Adrenal gland (tissue), 5 donors: ENCODE results near the gene VSIG10.

Experiments
- POLR2A ChIP-seq, 2 donors: fragments of 450-650 bp; IDR thresholded peaks; one replicate each; pipeline ENCODE4 v1.6.1; 2017; ENCODE audit warnings: antibody characterized with exemption in 2 of 2, mild to moderate bottlenecking in 2 of 2, moderate library complexity in 1 of 2
- TF ChIP-seq, protein P1 (sequence below), 6 experiments: fragments of 450-650 bp in 4 of 6; fragments of 200-600 bp in 2 of 6; sonication (generic) in 1 of 6; IDR thresholded peaks; 1 replicate in 5 of 6; 2 replicates in 1 of 6; pipeline versions ENCODE4 v1.5.1 to v1.8.0; 2016 to 2021; ENCODE audit warnings: antibody characterized with exemption in 6 of 6, mild to moderate bottlenecking in 2 of 6, moderate library complexity in 1 of 6
- donor health status: DM: no; HTN: no; CAD: no.

DNA sequence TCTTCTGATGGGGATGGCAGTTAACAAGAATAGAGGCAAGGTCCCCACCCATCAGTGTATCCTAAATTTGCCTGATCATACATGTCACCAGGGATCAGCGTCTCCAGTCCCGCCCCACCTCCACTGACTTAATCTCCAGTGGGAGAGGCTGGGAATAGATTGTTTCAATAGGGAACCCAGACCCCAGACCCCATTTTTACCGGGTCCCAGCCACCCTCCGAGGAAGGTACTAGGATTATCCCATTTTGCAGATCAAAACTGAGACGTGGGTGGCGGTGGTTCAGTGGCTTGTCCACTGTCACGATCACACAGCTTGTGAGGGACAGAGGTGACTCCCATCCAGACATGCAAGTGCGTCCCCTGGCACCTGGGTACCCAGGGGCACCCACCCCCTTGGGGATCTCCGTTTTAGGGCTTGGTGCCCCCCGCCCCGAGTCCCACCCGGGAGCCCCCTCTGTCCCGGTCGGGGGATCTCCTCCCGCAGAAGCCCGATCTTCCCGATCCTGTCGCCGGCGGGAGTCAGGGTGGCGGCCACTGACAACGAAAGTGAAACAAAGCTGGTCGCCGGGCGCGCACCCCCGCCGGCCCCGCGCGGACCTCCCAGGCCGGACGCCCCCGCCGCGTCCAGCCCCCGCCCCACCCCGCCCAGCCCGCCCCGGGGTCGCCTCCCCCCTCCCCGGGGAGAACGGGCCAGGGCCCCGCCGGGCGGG lies 43.4 kb downstream of the VSIG10 start:
- TF ChIP-seq, protein P1, sequence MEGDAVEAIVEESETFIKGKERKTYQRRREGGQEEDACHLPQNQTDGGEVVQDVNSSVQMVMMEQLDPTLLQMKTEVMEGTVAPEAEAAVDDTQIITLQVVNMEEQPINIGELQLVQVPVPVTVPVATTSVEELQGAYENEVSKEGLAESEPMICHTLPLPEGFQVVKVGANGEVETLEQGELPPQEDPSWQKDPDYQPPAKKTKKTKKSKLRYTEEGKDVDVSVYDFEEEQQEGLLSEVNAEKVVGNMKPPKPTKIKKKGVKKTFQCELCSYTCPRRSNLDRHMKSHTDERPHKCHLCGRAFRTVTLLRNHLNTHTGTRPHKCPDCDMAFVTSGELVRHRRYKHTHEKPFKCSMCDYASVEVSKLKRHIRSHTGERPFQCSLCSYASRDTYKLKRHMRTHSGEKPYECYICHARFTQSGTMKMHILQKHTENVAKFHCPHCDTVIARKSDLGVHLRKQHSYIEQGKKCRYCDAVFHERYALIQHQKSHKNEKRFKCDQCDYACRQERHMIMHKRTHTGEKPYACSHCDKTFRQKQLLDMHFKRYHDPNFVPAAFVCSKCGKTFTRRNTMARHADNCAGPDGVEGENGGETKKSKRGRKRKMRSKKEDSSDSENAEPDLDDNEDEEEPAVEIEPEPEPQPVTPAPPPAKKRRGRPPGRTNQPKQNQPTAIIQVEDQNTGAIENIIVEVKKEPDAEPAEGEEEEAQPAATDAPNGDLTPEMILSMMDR (IDR thresholded peaks at IDR 0.05), result no peak
- TF ChIP-seq POLR2A (IDR thresholded peaks at IDR 0.05), result no peak
